HG03045 (cell line): ENCODE data around the gene TF.

Source experiments
- ATAC-seq: cut with Tn5 transposase; IDR thresholded peaks from one replicate; pipeline ENCODE4 v1.9.1; 2021; ENCODE audit warnings: mild to moderate bottlenecking, moderate library complexity; ENCODE audit not compliant: unreplicated experiment

Gene TF

GRCh38 chr3:133805384-133805701, 59.1 kb downstream of the TF start:
- ATAC-seq = no peak

DNA sequence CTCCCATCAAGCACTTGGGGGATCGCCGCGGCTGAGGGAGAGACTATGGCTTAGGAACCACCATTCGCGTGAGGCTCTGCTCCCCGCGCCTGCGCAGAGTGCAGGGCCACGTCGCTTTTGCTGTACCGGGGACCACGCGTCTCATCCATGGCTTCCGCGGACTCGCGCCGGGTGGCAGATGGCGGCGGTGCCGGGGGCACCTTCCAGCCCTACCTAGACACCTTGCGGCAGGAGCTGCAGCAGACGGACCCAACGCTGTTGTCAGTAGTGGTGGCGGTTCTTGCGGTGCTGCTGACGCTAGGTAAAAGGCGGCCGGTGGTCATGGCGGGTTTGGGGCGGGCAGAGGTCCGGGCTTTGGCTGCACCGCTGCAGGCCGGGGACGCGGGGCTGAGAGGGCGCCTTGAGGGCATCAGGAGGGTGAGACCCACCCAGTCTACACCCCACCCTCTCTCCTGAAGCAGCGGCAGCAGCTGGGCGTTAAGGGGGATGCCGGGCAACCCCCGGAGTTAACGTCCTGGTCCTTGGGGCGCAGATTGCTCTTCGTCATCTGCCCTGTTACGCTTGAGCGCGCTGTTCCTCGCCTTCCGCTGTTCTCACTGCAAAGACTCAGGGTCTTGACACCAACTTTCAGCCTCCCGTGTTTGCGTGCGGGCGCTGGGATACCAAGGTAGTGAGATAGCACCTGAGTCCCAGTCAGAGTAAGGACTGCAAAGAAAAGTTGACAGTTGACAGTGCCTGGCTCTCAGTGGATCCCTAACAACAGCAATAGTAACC, 59.7 kb downstream of the TF start, which contains the start of gene SRPRB:
TSS of gene SRPRB (plus strand) at position 114 of the 774 bp plus-strand sequence. CDS start at position 148, 34 bp downstream.
- ATAC-seq = peak; percentile 98

DNA sequence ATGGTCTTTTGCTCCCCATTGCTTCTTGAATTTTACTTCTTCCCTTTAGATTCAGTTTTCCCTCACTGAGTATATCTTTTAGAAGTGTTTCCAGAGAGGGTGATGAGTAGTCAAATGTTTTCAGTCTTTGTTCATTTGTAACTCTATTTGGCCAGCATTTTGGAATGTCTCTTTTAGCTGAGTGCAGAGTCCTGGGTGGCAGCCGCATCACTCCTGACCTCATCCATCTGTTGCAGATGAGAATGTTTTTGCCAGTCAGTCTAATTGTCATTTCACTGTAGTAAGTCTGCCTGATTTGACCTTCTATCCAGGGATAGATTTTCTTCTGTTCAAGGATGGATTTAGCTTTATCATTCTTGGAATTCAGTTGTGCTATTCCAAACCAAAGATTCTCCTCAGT, 66.7 kb downstream of the TF start:
- ATAC-seq = no peak

GRCh38 chr3:133815386-133815785, 69.2 kb downstream of the TF start:
- no peak for ATAC-seq

DNA sequence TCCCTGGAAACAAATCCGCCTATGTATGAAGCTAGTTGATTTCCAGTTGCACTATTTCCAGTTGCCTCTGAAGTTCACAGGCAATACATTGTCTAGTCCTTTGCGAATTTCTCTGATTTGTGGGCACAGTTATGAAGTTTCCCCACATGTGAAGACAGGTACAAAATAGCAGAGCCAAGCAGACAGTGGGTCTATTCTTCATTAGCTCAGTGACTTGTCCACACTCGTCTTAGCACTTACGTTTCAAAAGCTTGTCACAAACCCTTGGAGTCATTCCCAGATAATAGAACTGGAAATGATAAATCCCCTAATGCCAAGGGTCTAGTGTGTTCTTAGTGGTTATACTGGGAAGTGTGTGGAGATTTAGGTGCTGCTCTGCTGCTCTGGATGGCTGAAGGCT, 73.9 kb downstream of the TF start:
- ATAC-seq = no peak

GRCh38 chr3:133820889-133821675, 74.9 kb downstream of the TF start:
- ATAC-seq = no peak

DNA sequence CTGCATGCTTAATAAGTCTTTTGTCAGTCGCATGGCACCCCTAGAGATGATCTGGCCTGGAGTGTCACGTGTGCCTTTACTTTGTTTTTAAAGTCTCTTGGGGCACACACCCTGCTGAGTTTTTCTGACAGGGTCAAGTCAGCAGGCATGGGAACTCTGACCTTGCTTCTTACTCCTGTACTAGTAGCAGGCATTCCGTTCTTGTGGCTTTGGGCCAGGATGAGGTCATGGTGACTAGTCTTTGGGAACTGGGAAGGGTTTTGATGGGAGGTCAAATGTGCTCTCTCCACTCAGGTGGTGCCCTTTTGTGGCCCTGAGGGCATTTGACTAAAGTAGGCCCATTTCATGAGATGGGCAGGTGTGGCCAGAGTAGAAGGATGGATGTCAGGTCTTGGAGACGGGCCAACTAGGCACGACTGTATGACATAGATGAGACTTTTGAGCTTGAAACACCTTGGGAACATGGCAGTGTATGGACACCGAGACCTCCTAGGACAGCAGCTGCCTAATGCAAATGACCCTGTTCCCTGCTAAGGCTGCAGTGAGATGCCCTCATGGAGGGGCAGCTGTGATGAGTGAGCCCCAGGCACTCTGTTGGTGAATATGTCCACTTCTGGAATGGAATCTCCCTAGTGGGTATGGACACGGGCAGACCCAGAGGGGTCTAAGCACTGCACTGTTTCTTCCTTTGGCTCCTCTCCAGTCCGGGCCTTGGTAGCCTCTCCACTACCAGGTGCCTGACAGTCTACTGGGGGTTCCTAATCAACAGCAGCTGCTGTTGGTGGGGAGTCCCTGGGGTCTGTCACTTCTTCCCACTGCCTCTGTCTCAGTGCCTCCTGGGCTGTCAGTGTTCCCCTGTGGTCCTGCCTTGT, 75.8 kb downstream of the TF start:
- ATAC-seq = no peak

DNA sequence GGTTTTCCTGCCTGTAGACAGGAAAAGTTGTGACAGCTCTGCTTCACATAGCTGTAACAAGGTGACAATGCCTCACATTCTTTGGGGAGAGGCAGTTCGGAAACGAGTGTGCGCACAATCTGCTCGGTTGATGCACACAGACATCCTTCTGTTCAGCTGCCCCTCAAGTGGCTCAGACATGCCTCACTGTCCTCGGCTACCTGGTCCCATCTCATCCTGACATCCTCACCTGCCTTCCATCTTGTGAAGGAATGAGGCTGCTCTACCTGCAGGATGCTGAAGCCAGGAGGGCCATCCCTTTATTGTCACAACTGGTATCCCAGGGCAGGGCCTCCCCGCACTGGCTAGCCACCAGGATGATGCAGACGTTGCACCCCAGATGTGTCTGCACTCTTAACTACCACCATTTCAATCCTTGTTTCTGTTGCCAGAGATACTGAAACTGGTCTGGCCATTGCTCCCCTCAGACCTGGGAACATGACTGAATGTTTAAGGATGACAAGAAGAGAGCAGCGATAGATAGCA, 78.8 kb downstream of the TF start:
- no peak for ATAC-seq

DNA sequence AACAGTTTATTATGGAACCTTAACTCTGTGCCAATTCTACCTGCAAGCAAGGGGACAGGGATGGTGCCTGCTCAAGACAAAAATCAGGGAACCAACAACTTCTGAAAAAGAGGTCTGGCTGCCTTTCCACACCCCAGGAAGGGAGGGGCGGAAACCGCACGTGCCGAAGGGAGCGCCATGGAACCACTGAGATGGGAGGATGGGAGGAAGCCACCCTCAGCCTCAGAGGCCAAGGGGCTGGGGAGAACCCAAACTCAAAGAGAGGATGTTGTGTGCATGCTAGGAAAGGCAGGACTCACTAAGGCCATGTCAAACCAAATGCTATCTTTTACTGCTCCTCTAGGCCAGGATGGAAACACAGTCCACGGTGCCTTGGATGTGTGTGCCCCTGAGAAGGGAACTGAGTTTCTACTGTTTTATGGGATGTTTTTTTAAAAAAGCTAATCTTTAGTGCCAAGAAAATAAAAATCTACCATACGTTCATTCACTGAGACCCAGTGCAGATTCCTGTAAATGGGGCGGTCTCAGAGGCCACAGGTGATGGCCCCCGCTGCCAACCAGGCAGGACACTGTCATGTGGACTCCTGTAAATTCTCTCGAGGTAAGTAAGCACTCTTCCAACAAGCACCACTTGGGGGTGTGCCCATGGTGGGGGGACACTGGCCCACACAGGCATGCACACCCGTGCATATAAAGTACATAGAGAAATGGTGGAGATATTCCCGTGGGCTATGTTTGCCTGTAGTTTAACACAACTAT, 80.0 kb downstream of the TF start:
- ATAC-seq = no peak

GRCh38 chr3:133827136-133827535, 80.9 kb downstream of the TF start:
- ATAC-seq = no peak

DNA sequence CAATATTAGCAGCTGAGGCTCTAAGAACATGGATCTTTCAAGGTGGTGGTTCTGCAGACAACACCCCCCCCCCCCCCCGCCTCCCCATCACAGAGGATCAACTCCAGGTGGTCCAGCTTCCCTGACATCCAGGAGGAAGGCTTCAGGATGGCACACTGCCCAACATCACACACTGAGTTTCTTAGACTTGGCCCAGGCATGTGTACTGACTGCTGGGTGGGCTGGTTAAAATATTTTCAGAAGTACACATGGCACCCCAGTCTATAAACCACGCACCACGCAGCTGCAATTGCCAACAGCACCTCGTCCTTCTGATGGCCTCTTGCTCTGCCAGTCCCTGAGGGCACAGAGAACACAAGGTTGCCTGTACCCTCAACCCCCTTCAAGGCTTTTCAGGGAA, 81.5 kb downstream of the TF start:
- ATAC-seq = no peak

DNA sequence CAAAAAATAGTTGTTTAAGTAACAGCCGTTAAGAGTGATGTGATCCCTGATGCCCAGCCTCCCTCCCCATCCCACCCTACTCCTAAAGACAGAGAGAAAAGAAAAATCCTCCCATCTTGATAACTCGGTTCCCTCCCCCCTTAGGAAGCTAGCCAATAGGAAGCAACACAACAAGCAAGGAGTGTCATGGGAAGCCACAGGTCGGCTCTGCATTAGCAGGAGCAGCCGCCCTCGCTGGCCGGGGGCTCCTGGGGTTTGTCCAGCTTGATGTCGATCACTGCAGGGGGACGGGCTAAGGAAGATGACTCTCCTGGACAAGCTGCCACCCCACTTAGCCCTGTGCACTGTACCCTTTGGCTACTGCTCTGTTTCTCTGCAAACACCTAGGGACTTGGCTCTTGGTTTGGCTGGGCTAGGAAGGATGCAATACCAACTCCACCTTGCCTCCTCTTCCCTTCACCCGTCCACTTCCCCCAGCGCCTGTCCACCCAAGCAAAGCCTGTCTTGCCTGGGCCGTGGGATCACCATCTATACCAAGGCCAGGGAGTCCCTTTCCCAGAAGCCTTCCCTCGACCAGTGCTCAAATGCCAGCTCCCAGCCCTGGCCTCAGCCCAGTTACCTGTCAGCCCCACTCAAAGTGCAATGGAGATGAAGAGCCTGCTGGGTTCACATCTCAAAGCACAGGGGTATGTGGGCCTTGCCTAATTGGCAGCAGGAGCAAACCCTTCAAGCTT, 82.5 kb downstream of the TF start:
- ATAC-seq = no peak

DNA sequence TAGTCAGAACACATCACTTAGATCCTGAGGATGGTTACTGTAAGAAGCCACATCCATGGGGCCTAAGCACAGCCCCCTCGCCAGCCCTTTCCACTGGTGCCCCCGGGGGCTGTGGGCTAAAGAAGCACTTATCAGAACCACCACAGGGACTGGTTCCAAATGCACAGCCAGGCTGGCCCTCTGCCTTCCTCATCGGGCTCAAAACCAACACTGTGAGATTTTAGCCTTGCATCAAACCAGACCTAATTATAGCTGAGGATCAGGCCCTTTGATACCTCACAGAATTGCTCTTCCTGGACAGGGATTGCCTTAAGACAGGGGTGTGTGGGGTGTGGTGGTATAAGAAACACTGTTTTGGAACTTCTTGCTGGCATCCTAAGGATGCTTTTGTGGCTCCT, 83.1 kb downstream of the TF start:
- ATAC-seq = no peak

DNA sequence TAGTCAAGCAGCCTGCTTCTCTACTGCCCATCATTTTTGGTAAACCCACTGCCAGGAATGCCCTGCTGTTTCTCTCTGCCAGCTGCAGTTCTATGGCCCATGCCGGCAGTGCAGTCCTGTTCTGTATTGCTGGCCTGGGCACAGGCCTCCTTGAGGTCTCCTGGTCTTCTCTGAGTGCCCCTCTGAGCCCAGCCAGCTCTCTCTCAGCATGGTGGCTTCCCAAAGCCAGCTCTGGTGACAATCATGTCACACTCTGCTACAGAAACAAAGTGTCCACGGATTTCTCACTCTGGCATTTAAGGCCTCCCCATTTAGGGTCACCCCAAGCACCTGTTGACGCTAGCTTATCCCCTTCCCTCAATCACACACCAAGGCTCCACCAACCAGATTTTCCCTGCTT, 83.9 kb downstream of the TF start:
- no peak for ATAC-seq

GRCh38 chr3:133831966-133832801, 86.0 kb downstream of the TF start:
- no peak for ATAC-seq

GRCh38 chr3:133832802-133833144, 86.6 kb downstream of the TF start:
- no peak for ATAC-seq

GRCh38 chr3:133833267-133833666, 87.1 kb downstream of the TF start:
- ATAC-seq = no peak

- ATAC-seq = no peak
Observed at GRCh38 chr3:133833880-133834620, 87.9 kb downstream of the TF start.
